SK-N-SH treated with all-trans-retinoic acid at 6 μM for 48 hours (cell line): ENCODE results near the gene MAPK9.

Experiments used
- ARNTL ChIP-seq: fragments of 450-650 bp; formaldehyde crosslinking; IDR thresholded peaks from 2 replicates; pipeline ENCODE4 v1.5.0; 2020; ENCODE audit warnings: low read depth, mild to moderate bottlenecking, moderate library complexity, borderline replicate concordance
- GLIS3 ChIP-seq: fragments of 250-450 bp; sonication (Bioruptor Pico); IDR thresholded peaks from 2 replicates; pipeline ENCODE4 v1.5.0; 2020; ENCODE audit warnings: mild to moderate bottlenecking, moderate library complexity
- RARB ChIP-seq: fragments of 250-450 bp; sonication (Bioruptor Pico); IDR thresholded peaks from 2 replicates; pipeline ENCODE4 v1.8.0; 2021; ENCODE audit warnings: mild to moderate bottlenecking, moderate library complexity
- TCF4 ChIP-seq: fragments of 250-450 bp; sonication (Bioruptor Pico); IDR thresholded peaks from 2 replicates; pipeline ENCODE4 v1.8.0; 2021; ENCODE audit warnings: mild to moderate bottlenecking, moderate library complexity, borderline replicate concordance
- ZFP30 ChIP-seq: fragments of 450-650 bp; formaldehyde crosslinking; IDR thresholded peaks from 2 replicates; pipeline ENCODE4 v1.5.0; 2022; ENCODE audit warnings: mild to moderate bottlenecking, moderate library complexity
- ZNF565 ChIP-seq: fragments of 450-650 bp; formaldehyde crosslinking; conservative IDR thresholded peaks from 2 replicates; pipeline ENCODE4 v1.5.0; 2020; ENCODE audit warnings: low read depth, mild to moderate bottlenecking, moderate library complexity
- ZNF8 ChIP-seq: fragments of 450-650 bp; formaldehyde crosslinking; IDR thresholded peaks from 2 replicates; pipeline ENCODE4 v1.5.0; 2020; ENCODE audit warnings: mild to moderate bottlenecking, moderate library complexity
- TF ChIP-seq, protein P1 (sequence below): fragments of 250-450 bp; sonication (Bioruptor Pico); IDR thresholded peaks from 2 replicates; pipeline ENCODE4 v1.8.0; 2020; ENCODE audit warnings: mild to moderate bottlenecking, moderate library complexity, borderline replicate concordance

DNA sequence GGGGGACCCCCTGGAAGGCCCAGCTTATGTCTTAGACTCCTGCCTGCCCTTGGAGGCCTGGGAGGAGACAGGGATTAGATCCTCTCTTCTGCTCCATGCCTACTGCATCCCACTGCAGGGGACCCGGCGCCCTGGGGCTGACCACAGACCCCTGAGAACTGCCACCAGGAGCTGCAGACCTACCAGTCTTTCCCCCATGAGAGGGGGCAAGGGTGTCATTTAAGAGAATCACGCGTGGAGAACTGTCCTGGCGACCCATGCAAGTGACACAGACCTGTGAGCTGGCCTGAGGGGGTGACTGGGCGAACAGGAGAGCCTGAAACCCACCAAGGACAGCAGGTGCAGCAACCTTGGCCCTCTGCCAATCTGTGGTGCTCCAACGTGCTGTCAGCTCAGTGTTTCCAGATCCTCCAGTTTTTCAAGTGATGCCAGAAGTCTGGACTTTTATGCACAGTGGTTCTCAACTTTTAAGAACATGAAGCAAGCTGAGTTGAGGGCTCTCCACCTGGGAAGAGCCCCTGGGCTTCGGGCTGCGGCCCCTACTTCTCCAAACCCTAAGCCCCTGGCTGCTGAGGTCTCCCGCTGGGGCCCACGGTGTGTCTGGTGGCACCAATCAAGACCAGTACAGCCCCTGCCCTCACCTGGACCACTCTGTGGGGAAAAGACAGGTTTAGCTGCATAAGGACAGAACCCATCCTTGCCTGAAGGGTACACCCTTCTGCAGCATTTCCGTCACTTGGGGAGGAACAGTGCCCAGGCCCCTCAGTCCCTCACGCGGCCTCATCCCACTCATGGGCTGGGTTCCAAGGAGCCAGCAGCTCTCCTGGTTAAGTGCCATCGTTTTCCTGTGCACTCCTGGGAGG lies 43.1 kb upstream of the MAPK9 start:
- TF ChIP-seq ZFP30 (CRISPR knock-in tag): no peak
- TF ChIP-seq RARB: no peak
- no peak for TF ChIP-seq ZNF565
- TF ChIP-seq, protein P1, sequence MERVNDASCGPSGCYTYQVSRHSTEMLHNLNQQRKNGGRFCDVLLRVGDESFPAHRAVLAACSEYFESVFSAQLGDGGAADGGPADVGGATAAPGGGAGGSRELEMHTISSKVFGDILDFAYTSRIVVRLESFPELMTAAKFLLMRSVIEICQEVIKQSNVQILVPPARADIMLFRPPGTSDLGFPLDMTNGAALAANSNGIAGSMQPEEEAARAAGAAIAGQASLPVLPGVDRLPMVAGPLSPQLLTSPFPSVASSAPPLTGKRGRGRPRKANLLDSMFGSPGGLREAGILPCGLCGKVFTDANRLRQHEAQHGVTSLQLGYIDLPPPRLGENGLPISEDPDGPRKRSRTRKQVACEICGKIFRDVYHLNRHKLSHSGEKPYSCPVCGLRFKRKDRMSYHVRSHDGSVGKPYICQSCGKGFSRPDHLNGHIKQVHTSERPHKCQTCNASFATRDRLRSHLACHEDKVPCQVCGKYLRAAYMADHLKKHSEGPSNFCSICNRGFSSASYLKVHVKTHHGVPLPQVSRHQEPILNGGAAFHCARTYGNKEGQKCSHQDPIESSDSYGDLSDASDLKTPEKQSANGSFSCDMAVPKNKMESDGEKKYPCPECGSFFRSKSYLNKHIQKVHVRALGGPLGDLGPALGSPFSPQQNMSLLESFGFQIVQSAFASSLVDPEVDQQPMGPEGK (CRISPR knock-in tag): no peak
- TF ChIP-seq ARNTL (CRISPR knock-in tag): no peak
- TF ChIP-seq GLIS3 (CRISPR knock-in tag): no peak
- TF ChIP-seq ZNF8 (CRISPR knock-in tag): no peak
- TF ChIP-seq TCF4: no peak
